Kidney (tissue), 14 donors: Measurements from ENCODE around the gene COL8A1. TPM values are rescaled to one million over a fixed set of nuclear protein-coding genes. Genes with fewer than 3 reads are reported as not detected.

ENCODE experiments used
- DNase-seq, 5 donors: peaks; one replicate each; pipeline ENCODE4 v3.0.0-alpha.2; 2013 to 2020
- FAIRE-seq: peaks from 2 replicates; lab custom pipeline; 2012; peaks lifted over from hg19 to GRCh38; lab: Jason Lieb, UNC
- H3K27ac ChIP-seq, 2 donors: one replicate each; pipeline ENCODE4 v1.7.0; 2013; ENCODE audit warnings: low read depth in 2 of 2, low read length in 2 of 2, inconsistent platforms in 1 of 2
- H3K27me3 ChIP-seq: one replicate; pipeline ENCODE4 v1.7.1; 2013; ENCODE audit warnings: low read length, inconsistent platforms; ENCODE audit not compliant: control insufficient read depth, insufficient read depth
- H3K36me3 ChIP-seq, 3 donors: one replicate each; pipeline versions ENCODE4 v1.7.0 to v1.7.1; 2013; ENCODE audit warnings: low read length in 3 of 3, control low read depth in 1 of 3, inconsistent platforms in 1 of 3; ENCODE audit not compliant: insufficient read depth in 3 of 3, control insufficient read depth in 2 of 3
- H3K4me1 ChIP-seq, 3 donors: one replicate each; pipeline versions ENCODE4 v1.7.0 to v1.7.1; 2013; ENCODE audit warnings: low read length in 3 of 3, inconsistent platforms in 1 of 3, low read depth in 1 of 3; ENCODE audit not compliant: control insufficient read depth in 2 of 3, insufficient read depth in 2 of 3
- H3K4me3 ChIP-seq, 3 donors: one replicate each; pipeline versions ENCODE4 v1.7.0 to v1.8.1; 2013; ENCODE audit warnings: low read length in 3 of 3, control low read depth in 1 of 3, inconsistent platforms in 1 of 3
- H3K9ac ChIP-seq, 3 donors: one replicate each; pipeline versions ENCODE4 v1.7.0 to v1.7.1; 2013; ENCODE audit warnings: low read length in 3 of 3, control low read depth in 1 of 3, inconsistent platforms in 1 of 3
- H3K9me3 ChIP-seq, 3 donors: one replicate each; pipeline versions ENCODE4 v1.7.0 to v1.7.1; 2013; ENCODE audit warnings: low read length in 3 of 3, control low read depth in 1 of 3, inconsistent platforms in 1 of 3; ENCODE audit not compliant: control insufficient read depth in 2 of 3, insufficient read depth in 1 of 3
- intact Hi-C: fragments of 100-400 bp; cut with DNase I; formaldehyde crosslinking; loops from one replicate; pipeline ENCODE4 v1.11.1; 2022
- polyA plus RNA-seq: library from polyadenylated mRNA; stranded (reverse); fragments of 350-450 nt; fragmentation: Illumina TruSeq; extraction: RNeasy Lipid Tissue Mini Kit (QIAGEN cat#74804); gene quantifications from one replicate; pipeline ENCODE4 v1.2.3, GENCODE V29; 2014; ENCODE audit warnings: low read depth, low replicate concordance; ENCODE audit not compliant: insufficient read depth
- total RNA-seq: library from RNA; stranded (reverse); fragmentation: NEBNext Ultra II Directional; extraction: Animal tissue kit (Norgen Biotek cat#: 25700); gene quantifications from one replicate; pipeline ENCODE4 v1.2.1, GENCODE V29; 2021
- TF ChIP-seq, protein P1 (sequence below): IDR thresholded peaks from 3 replicates; pipeline ENCODE4 v1.5.1; 2012; ENCODE audit warnings: mild to moderate bottlenecking, moderate library complexity, borderline replicate concordance; ENCODE audit not compliant: insufficient read depth; ENCODE audit errors: extremely low read depth
- donor health status: control.
- donor health status: control.
- donor health status: control.
- donor health status: control.
- donor health status: control.
- donor health status: DM: yes; HTN: yes; CAD: no.
- donor health status: Normal renal cell carcinoma (clear cell type).

The COL8A1 gene
- total and polyA plus RNA-seq, 2 donors from 2014 or later = 3.6 to 24.2 TPM

DNA sequence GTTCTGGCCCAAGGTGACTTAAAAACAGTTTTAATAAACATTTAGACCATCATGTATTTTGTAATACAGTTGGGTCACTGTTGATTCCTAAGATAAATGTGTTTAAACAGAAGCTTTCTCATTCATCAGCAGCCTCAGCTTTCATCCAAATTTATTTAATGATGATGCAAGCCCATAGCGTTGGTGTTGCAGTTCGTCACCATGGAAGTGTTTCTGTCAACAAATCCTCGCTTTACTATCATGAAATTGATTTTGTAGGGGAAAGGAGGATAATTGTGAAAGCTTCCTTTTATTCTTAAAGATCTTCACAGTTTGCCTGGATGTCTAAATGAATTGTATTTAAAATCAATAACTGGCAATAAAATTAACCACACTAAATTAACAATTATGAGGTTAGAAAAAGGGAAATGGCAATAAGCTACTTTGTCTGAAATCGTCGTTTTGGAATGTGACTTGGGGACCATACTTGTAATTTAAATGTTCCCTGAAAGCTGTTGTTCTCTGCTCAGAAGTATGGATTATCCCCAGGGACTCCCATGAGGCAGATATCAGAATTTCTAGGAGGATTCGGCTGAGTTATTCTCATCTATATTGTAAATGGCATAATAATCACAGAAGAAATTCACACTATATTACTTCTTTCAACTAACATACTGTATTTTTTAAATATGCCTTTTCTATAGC is 208.2 kb downstream of the COL8A1 start:
- intact Hi-C loops = no loop called here
- Histone ChIP-seq H3K36me3 (peaks cover 0 to 3% (median 0%) of the 10 kb centered on the region in 3 donors), H3K9me3 (no peaks in the 10 kb centered on the region), H3K27me3 (no peaks in the 10 kb centered on the region), H3K27ac (no peak overlapping the region), H3K4me1 (peaks cover 0 to 3% (median 2%) of the 10 kb centered on the region in 3 donors), H3K9ac (no peak overlapping the region), H3K4me3 (no peak overlapping the region)
- TF ChIP-seq, protein P1, sequence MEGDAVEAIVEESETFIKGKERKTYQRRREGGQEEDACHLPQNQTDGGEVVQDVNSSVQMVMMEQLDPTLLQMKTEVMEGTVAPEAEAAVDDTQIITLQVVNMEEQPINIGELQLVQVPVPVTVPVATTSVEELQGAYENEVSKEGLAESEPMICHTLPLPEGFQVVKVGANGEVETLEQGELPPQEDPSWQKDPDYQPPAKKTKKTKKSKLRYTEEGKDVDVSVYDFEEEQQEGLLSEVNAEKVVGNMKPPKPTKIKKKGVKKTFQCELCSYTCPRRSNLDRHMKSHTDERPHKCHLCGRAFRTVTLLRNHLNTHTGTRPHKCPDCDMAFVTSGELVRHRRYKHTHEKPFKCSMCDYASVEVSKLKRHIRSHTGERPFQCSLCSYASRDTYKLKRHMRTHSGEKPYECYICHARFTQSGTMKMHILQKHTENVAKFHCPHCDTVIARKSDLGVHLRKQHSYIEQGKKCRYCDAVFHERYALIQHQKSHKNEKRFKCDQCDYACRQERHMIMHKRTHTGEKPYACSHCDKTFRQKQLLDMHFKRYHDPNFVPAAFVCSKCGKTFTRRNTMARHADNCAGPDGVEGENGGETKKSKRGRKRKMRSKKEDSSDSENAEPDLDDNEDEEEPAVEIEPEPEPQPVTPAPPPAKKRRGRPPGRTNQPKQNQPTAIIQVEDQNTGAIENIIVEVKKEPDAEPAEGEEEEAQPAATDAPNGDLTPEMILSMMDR = no peak
- DNase-seq = no peak
- no peak for FAIRE-seq

DNA sequence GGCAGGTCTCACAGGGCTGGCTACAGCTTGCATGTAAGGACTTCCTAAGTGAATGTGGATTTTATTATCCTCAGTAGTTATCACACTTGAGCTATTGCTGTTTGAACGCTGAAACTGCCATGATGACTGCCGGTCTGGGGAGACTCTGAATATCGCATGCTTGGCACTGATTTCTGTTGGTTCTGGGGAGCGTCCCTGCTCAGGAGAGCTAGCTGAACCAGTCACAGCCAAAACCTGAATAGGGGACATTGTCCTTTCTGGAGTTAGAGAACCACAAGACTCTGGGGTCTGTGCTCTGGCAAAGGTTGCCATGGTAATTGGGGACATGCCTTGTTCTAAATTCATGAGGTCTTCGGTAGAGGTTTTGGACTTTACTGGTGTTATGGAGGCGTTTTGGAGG is 210.0 kb downstream of the COL8A1 start:
- TF ChIP-seq, protein P1 = no peak
- FAIRE-seq = no peak
- intact Hi-C loops = no loop called here
- Histone ChIP-seq H3K27me3 (no peaks in the 10 kb centered on the region), H3K27ac (no peak overlapping the region), H3K4me1 (no peaks in the 10 kb centered on the region), H3K36me3 (peaks cover 0 to 3% (median 0%) of the 10 kb centered on the region in 3 donors), H3K9ac (no peak overlapping the region), H3K4me3 (no peak overlapping the region), H3K9me3 (no peaks in the 10 kb centered on the region)
- DNase-seq = no peak

Other genes with a start within 250 kb of the COL8A1 start
- gene CMSS1, start 179.3 kb downstream of the COL8A1 start, total RNA-seq = 27.0 TPM
- 26.4 TPM for gene CMSS1, start 179.3 kb downstream of the COL8A1 start, polyA plus RNA-seq